ENCODE data around the gene NECAP2.
A peak's percentile ranks its signal among the peaks of the same experiment; 100 is the strongest.

NECAP2 gene

GRCh38 chr1:16440470-16441281 is at the start of gene NECAP2:
Gene NECAP2, plus strand, starts transcription at chr1:16440724. Its CDS starts 38 bp downstream, at chr1:16440762.
- peak; percentile 72 for DNase-seq

- DNase-seq: no peak
Measured at GRCh38 chr1:16391411-16391810, 49.1 kb upstream of the NECAP2 start.

- no peak for DNase-seq
Measured at GRCh38 chr1:16392740-16393569, 47.6 kb upstream of the NECAP2 start.

- no peak for DNase-seq
Measured at GRCh38 chr1:16393570-16394521, 46.7 kb upstream of the NECAP2 start.

- no peak for DNase-seq
Measured at GRCh38 chr1:16394977-16395376, 45.5 kb upstream of the NECAP2 start.

- no peak for DNase-seq
Measured at GRCh38 chr1:16396591-16396990, 43.9 kb upstream of the NECAP2 start.

GRCh38 chr1:16397120-16397519 is 43.4 kb upstream of the NECAP2 start:
- no peak for DNase-seq

- DNase-seq: no peak
Measured at GRCh38 chr1:16398371-16398953, 42.1 kb upstream of the NECAP2 start.

- DNase-seq: no peak
Measured at GRCh38 chr1:16402742-16403141, 37.8 kb upstream of the NECAP2 start.

- no peak for DNase-seq
Measured at GRCh38 chr1:16405441-16405840, 35.1 kb upstream of the NECAP2 start.

GRCh38 chr1:16406868-16407267 is 33.7 kb upstream of the NECAP2 start:
- no peak for DNase-seq

GRCh38 chr1:16409536-16410152 is 30.9 kb upstream of the NECAP2 start:
- no peak for DNase-seq

GRCh38 chr1:16410803-16411202 is 29.7 kb upstream of the NECAP2 start:
- DNase-seq: no peak

GRCh38 chr1:16413191-16413590 is 27.3 kb upstream of the NECAP2 start:
- DNase-seq: no peak

GRCh38 chr1:16418823-16419425 is 21.6 kb upstream of the NECAP2 start:
- no peak for DNase-seq

GRCh38 chr1:16420424-16421118 is 20.0 kb upstream of the NECAP2 start:
- no peak for DNase-seq

- DNase-seq: no peak
Measured at GRCh38 chr1:16421201-16421600, 19.3 kb upstream of the NECAP2 start.

- DNase-seq: no peak
Measured at GRCh38 chr1:16422041-16422440, 18.5 kb upstream of the NECAP2 start.

- DNase-seq: no peak
Measured at GRCh38 chr1:16425125-16426025, 15.1 kb upstream of the NECAP2 start.

GRCh38 chr1:16430606-16431005 is 9.9 kb upstream of the NECAP2 start:
- no peak for DNase-seq

All from NCI-H2081 treated with DMSO at 0.1 percent for 48 hours (cell line).